HG02981 (cell line): ENCODE results near the gene KLK15.

Experiments used
- ATAC-seq: cut with Tn5 transposase; IDR thresholded peaks from one replicate; pipeline ENCODE4 v1.9.1; 2021; ENCODE audit warnings: mild to moderate bottlenecking, moderate library complexity; ENCODE audit not compliant: unreplicated experiment

The KLK15 gene

DNA sequence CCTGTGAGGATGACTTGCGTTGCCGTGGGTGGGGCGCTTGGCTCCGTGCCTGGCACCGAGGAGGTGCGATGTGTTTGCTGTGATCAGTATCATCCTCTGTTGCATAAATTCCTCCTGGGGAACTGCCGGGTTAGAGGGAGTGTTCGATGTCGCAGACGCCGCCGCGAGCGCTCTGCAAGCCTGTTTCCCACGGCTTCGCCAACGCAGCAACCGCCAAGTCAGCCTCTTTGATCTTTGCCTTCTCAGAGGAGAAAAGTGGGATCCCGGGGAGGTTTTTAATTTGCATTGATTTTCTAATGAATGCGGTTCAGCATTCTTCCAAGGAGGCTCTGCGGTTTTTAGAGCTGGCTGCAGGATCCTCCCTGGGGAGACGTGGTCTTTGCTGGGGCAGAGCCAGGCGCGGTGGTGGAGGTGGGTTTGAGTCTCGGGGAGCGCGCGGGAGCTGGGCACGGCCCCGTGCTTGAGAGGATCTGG lies 55.5 kb downstream of the KLK15 start:
- ATAC-seq, result no peak

DNA sequence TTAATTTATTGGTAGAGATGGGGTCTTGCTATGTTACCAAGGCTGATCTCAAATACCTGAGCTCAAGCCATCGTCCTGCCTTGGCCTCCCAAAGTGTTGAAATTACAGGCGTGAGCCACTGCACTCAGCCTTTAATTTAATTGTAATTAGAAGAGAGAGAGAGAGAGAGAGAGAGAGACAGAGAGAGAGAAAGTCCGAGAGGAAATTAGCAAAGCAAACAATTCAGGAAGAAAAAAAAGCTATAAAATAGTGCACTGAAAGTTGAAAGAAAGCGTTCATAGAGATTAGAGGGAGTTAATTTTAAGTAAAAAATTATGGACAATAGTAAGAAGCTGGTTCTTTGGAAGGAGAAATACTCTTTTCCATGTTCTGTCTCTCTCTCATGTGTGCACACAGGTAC lies 56.1 kb downstream of the KLK15 start:
- no peak for ATAC-seq

DNA sequence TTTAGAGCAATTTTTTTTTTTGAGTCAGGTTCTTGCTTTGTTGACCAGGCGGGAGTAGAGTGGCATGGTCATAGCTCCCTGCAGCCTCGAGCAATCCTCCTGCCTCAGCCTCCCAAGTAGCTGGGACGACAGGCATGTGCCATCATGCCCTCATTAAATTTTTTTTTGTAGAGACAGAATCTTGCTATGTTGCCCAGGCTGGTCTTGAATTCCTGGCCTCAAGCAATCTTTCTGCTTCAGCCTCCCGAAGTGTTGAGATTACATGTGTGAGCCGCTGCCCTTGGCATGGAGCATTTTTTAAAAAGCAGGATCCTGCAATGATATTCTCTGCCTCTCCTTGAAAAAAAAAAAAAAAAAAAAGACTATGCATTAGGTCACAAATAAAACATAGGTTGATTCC lies 57.2 kb downstream of the KLK15 start:
- ATAC-seq, result no peak
